Stimulated activated naive CD8-positive, alpha-beta T cell treated with anti-CD3 and anti-CD28 coated beads, Interleukin-15, amount 100 ng/mL, for 72 hours (primary cell): ENCODE measurements around the gene TGFBR3.
"Not testable (repeated sequence)": the region's sequence is repeated elsewhere in the genome, so short reads cannot be mapped to it uniquely, and the experiment has no call there.

Source experiments
- ATAC-seq: fragments of 150-1000 bp; cut with Tn5 transposase; 2 replicates; pipeline ENCODE4 v1.10.0; 2021; ENCODE audit warnings: mild to moderate bottlenecking, moderate library complexity
- DNase-seq, 2 donors: peaks; one replicate each; pipeline ENCODE4 v3.0.0; 2021 to 2022
- H3K27ac Mint-ChIP-seq, 2 donors: one replicate each; pipeline ENCODE4 v1.8.0; 2022; ENCODE audit warnings: mild to moderate bottlenecking in 2 of 2, mixed read lengths in 2 of 2, moderate library complexity in 2 of 2
- H3K27me3 Mint-ChIP-seq: one replicate; pipeline ENCODE4 v1.8.0; 2022; ENCODE audit warnings: mixed read lengths
- H3K4me1 Mint-ChIP-seq: one replicate; pipeline ENCODE4 v1.8.0; 2022; ENCODE audit warnings: mild to moderate bottlenecking, mixed read lengths
- H3K4me3 Mint-ChIP-seq, 2 donors: one replicate each; pipeline ENCODE4 v1.8.0; 2022; ENCODE audit warnings: mild to moderate bottlenecking in 2 of 2, mixed read lengths in 2 of 2, moderate library complexity in 1 of 2
- H3K9me3 Mint-ChIP-seq, 2 donors: one replicate each; pipeline ENCODE4 v1.8.0; 2022; ENCODE audit warnings: mixed read lengths in 2 of 2

TGFBR3 gene

DNA sequence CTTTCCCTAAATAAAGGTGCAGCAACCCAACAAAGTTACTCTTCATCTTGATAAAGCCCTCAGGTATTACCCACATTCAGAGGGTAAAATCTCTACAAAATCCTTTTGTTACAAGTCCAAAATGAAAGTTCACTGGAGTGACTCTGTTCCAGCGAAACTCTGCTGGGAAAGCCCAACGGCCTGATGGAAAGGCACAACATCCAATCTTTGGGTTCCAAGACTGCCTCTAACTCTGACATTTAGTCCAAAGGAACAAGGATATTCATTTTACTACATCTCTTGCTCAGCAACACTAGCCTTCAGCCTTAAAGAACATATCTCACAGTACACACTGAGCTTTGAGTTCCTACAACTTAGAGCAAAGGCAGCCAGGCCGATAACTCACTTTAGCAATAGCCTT, 42.1 kb downstream of the TGFBR3 start:
- Mint-ChIP-seq H3K27me3 (peaks cover 6% of the 10 kb centered on the region), H3K27ac (no peak overlapping the region), H3K4me1 (peaks cover 11% of the 10 kb centered on the region), H3K4me3 (no peak overlapping the region), H3K9me3 (no peaks in the 10 kb centered on the region)
- DNase-seq (no peak), ATAC-seq (no peak)

DNA sequence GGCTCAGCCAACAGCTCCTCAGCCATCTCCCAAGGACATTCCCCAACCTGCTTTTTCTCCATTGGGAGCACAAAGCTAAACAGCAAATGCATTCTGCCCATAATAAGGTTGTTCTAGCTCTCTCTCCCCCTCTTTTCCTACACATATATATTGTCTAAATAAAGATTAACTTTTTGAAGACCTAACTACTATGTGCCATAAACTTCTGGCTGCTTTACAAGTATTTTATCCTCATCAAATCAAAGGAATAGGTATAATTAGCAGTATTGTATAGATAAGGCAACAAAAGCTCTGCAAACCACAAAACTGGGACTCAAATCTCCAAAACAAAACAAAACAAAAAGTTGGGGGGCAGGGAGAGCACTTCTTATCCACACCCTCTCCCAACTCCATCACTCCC, 43.4 kb downstream of the TGFBR3 start:
- no peak for DNase-seq
- Mint-ChIP-seq H3K4me3 (no peak overlapping the region), H3K9me3 (no peaks in the 10 kb centered on the region), H3K27ac (no peak overlapping the region), H3K27me3 (peaks cover 8% of the 10 kb centered on the region), H3K4me1 (peaks cover 11% of the 10 kb centered on the region)
- ATAC-seq, result no peak

DNA sequence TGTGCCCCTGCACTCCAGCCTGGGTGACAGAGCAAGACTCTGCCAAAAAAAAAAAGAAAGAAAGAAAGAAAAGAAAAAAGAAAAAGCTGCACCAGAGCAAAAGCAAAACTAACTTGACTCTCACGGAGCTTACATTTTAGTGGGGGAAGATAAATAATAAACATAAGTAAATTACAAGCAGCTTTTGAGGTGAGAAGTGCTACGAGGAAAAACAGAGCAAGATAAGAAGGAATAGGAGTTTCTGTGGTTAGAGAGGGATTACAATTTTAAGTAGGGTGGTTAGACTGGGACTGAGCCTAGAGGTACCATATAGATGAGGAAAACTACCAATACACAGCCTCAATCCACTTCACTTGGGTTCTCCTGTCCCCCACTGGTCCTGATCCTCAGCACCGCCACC, 43.9 kb downstream of the TGFBR3 start:
- H3K4me1 Mint-ChIP-seq, result peaks cover 11% of the 10 kb centered on the region
- H3K27ac Mint-ChIP-seq, result no peak overlapping the region
- DNase-seq (no peak), ATAC-seq (no peak)
- peaks cover 8% of the 10 kb centered on the region for H3K27me3 Mint-ChIP-seq
- H3K4me3 Mint-ChIP-seq, result no peak overlapping the region
- no peaks in the 10 kb centered on the region for H3K9me3 Mint-ChIP-seq

DNA sequence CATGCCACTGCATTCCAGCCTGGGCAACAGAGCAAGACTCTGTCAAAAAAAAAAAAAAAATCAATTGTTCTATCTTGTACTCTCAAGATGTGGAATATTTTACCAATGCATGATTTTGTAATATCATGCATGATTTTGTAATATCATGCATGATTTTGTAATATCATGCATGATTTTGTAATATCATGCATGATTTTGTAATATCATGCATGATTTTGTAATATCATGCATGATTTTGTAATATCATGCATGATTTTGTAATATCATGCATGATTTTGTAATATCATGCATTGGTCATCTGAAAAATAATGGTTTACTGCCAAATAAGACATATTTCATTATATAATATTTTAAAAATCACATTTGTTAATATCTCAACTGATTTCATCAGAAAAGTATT, 45.7 kb downstream of the TGFBR3 start:
- not testable (repeated sequence) for H3K4me3 Mint-ChIP-seq, H3K27ac Mint-ChIP-seq, H3K27me3 Mint-ChIP-seq, H3K9me3 Mint-ChIP-seq, ATAC-seq, DNase-seq
- peaks cover 11% of the 10 kb centered on the region for H3K4me1 Mint-ChIP-seq

DNA sequence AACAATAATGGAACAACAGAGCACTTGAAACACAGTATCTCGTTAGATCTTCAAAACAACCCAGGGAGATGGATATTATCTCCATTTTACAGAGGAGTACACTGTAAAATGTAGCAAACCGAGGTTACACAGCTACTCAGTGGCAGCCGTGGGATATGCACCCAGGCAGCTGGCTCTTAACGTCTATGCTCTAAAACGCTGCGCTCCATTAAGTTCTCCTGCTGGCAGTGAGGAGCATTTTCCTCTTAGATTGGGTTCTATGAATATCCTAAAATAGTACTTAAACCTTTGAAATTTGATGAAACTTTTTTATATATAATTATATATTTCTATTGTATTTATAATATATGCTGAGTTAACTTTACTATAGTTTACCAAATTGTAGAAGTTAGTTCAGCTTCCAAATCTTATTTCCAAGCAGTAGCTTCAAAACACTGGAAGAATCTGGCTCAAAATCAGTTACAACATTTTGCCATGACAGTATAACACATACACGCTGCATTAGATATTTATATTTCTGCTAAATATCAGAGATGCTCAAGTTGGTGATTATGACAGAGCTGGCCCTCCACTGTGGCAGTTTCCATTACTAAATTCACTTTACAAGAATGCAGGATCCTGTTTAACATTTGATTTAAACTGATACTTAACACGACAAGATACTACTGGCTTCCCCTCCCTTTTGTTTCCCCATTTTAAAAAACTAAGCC, 49.5 kb downstream of the TGFBR3 start:
- Mint-ChIP-seq H3K27me3 (peaks cover 8% of the 10 kb centered on the region), H3K27ac (no peak overlapping the region), H3K4me1 (peaks cover under 1% of the 10 kb centered on the region), H3K9me3 (no peaks in the 10 kb centered on the region), H3K4me3 (no peak overlapping the region)
- ATAC-seq (no peak), DNase-seq (no peak)

DNA sequence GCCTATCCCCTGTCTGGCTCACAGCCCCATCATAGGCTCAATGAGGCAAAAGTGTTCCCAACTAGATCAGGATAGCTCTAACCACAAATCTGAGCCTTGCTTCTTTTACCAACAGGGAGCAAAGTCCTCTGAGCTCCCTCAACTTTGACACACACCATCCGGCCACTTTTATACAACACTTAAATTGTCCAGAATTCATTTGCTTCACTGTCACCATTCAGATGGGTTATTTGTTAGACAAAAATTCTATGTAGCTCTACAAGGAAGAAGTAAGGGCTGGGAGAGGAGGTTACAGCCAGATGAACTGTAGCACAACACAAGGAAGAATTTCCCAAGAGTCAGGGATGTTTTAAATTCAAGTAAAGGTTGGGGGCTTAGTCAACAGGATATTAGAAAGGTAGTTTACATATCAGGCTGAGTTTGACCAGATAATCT, 50.8 kb downstream of the TGFBR3 start:
- ATAC-seq (no peak), DNase-seq (no peak)
- Mint-ChIP-seq H3K9me3 (no peaks in the 10 kb centered on the region), H3K27ac (no peak overlapping the region), H3K27me3 (peaks cover 8% of the 10 kb centered on the region), H3K4me3 (no peak overlapping the region), H3K4me1 (peaks cover 14% of the 10 kb centered on the region)

DNA sequence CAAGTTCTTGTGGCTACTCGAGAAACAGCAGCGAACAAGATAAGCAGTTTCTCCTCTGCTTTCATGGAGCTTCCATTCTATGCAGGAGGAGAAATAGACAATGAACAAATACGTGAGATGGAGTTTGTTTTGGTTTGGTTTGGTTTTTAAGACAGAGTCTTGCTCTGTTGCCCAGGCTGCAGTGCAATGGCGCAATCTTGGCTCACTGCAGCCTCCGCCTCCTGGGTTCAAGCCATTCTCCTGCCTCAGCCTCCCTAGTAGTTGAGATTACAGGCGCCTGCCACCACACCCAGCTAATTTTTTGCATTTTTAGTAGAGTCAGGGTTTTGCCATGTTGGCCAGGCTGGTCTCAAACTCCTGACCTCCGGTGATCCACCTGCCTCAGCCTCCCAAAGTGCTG, 51.4 kb downstream of the TGFBR3 start:
- DNase-seq, H3K27me3 Mint-ChIP-seq, H3K4me3 Mint-ChIP-seq, ATAC-seq, H3K27ac Mint-ChIP-seq, H3K9me3 Mint-ChIP-seq: not testable (repeated sequence)
- H3K4me1 Mint-ChIP-seq, result peaks cover 19% of the 10 kb centered on the region

DNA sequence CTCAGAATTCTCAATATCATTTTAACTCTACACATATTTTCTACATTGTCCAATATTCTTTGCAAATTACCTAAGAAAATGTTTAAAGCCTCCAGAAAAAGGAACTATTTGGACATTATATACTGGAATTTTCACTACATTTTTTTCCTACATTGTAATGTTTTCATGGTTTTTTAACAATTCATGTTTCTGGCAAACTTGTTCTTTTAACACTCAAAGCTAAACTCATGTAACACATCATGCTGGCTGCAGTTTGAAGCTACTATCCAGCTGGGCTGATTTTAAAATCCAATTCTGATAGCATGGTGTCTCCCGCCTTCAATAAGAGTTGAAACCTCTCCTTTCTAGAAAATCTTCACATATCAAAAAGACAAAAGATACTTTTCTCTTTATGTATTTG, 52.0 kb downstream of the TGFBR3 start:
- DNase-seq (no peak), ATAC-seq (no peak)
- peaks cover 3% of the 10 kb centered on the region for H3K27me3 Mint-ChIP-seq
- peaks cover 19% of the 10 kb centered on the region for H3K4me1 Mint-ChIP-seq
- H3K27ac Mint-ChIP-seq, result no peak overlapping the region
- no peaks in the 10 kb centered on the region for H3K9me3 Mint-ChIP-seq
- H3K4me3 Mint-ChIP-seq, result no peak overlapping the region

DNA sequence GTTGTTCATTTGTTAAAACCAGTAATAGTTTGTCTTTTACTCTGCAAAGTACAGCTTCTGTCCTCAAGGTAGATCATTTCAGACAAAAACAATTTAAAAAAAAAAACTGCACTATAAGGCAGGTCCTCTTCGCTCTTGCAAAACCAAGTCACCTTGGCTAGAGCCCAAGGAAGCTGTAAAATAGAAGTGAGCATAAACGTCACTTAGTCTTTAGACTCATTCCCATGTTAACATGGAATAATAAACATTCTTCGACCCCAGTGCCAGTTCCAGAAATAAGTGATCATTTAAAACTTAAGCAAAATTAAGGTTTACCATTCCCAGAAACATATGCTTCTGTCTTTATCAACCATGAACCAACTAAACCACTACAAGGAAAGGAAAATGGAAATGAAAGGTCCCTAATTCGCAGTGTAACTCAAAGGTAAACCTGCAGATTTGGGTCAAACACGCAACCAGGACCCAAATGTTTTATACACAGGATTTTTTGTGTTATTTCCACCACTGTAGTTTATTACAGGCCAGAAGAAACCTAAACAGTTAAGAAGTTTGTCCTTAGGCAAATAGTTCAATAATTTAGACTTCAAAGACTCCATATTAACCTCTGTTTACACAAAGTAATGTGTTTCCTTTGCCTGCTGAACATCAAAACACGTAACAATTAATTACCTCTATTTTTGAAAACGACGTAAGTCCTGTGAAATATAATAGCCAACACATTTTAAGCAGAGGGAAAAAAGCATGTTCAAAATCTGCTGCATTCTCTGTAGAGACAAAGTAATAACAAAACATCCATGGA, 54.6 kb downstream of the TGFBR3 start:
- Mint-ChIP-seq H3K27ac (no peak overlapping the region), H3K9me3 (no peaks in the 10 kb centered on the region), H3K4me1 (peaks cover 25% of the 10 kb centered on the region), H3K4me3 (no peak overlapping the region), H3K27me3 (no peaks in the 10 kb centered on the region)
- ATAC-seq, result no peak
- DNase-seq, result no peak

DNA sequence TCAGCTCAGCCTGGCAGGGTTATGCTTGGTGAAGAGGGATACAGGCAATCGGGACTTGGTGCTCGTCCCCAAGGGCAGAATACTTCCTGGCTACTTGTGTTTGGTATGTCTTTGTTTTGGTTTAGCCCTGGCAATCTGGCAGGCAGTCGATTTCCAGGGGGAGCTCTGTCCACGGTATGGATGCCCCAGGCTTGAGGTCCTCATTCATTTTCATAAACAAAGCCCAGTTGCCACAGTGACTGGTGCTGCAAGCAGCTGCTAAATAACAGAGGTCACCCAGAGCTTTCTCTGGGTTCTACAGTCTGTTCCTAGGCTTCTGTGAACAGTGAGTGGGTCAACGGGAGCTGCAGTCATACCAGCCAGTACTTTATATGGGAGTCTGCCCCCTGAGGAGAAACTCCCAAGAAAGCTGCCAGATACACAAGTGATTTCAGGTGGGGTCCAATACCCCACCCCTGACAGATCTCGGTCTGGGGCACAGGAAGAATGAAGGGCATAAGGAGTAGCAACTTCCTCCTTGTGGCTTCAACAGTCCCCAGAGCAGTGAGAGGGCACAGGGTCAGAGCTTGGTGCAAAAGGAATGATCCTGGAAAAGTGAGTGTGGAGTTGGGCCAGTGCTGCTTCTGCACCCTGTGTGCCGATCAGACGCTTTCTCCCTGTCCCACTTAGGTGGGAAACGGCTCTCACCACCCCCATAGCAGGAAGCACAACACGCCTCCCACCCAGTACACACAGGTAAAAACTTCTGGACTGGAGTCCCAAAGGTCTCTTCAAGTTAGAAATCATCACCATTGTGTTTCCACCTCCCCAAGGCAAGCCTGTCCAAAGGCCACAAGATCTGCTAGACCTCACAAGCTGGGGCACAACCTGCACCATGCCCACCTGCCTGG, 55.5 kb downstream of the TGFBR3 start:
- Mint-ChIP-seq H3K4me3 (no peak overlapping the region), H3K9me3 (no peaks in the 10 kb centered on the region), H3K27ac (peak overlapping the region in 1 of 2 donors; percentile 65), H3K27me3 (no peaks in the 10 kb centered on the region), H3K4me1 (peaks cover 25% of the 10 kb centered on the region)
- DNase-seq (no peak), ATAC-seq (no peak)

DNA sequence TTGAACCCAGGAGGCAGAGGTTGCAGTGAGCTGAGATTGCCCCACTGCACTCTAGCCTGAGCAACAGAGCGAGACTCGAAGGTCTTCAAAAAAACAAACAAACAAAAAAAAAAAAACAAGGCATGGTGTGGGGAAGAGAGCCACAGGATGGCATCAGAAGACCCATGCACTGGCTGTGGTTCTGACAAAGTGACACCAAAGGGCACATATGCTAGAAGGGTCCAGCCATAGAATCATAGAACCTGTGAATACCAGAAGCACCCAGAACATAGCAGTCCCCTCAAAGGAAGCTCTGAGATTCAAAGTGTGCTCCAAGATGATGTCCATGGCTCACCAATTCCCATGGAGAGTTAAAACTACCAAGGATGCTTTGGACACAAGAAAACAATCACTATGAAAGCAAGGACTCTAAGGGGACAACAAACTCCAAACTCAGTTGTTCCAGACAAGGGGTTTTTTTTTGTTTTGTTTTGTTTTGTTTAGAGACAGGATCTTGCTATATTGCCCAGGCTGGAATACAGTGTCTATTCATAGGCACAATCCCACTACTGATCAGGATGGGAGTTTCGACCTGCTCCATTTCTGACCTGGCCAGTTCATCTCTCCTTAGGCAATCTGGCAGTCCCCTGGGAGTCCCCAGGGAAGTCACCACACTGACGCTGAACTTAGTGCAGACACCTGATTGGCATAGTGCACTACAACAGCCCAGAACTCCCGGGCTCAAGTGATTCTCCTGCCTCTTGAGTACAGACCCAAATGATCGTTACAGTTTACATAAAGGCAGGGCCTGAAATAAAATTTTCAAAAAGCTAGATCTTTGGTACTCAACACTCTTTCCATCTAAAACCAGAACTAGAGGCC, 56.4 kb downstream of the TGFBR3 start:
- peaks cover 25% of the 10 kb centered on the region for H3K4me1 Mint-ChIP-seq
- no peak for DNase-seq
- no peak overlapping the region for H3K4me3 Mint-ChIP-seq
- no peaks in the 10 kb centered on the region for H3K9me3 Mint-ChIP-seq
- H3K27ac Mint-ChIP-seq, result no peak overlapping the region
- no peak for ATAC-seq
- no peaks in the 10 kb centered on the region for H3K27me3 Mint-ChIP-seq

DNA sequence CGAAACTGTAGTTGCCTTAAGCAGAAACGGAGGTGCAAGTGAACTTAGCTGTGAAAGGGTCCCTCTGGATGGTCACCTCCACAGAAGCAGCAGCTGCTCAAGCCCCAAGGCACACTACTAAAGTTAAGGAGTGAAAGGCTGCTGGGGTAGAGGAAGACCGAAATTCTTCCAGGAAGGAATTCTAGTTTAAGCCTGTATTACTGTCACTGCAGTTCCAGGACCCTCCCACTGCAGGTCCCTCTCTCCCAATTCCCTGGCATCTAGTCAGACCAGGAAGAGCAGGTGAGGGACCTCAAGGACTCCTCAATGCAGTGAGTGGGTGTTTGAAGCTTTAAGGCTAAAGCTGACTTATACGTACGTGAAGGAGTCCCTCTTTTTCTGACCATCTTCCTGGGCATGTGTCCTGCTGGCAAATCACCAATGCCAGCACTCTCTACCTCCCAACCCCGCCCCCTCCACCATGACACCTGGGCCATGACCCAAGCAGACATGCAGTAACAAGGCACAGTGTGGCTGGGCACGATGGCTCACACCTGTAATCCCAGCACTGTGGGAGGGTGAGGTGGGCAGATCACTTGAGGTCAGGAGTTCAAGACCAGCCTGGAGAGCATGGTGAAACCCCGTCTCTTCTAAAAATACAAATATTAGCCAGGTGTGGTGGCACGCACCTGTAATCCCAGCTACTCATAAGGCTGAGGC, 57.2 kb downstream of the TGFBR3 start:
- Mint-ChIP-seq H3K4me1 (peaks cover 25% of the 10 kb centered on the region), H3K4me3 (no peak overlapping the region), H3K27ac (no peak overlapping the region), H3K27me3 (no peaks in the 10 kb centered on the region), H3K9me3 (no peaks in the 10 kb centered on the region)
- no peak for DNase-seq
- no peak for ATAC-seq

DNA sequence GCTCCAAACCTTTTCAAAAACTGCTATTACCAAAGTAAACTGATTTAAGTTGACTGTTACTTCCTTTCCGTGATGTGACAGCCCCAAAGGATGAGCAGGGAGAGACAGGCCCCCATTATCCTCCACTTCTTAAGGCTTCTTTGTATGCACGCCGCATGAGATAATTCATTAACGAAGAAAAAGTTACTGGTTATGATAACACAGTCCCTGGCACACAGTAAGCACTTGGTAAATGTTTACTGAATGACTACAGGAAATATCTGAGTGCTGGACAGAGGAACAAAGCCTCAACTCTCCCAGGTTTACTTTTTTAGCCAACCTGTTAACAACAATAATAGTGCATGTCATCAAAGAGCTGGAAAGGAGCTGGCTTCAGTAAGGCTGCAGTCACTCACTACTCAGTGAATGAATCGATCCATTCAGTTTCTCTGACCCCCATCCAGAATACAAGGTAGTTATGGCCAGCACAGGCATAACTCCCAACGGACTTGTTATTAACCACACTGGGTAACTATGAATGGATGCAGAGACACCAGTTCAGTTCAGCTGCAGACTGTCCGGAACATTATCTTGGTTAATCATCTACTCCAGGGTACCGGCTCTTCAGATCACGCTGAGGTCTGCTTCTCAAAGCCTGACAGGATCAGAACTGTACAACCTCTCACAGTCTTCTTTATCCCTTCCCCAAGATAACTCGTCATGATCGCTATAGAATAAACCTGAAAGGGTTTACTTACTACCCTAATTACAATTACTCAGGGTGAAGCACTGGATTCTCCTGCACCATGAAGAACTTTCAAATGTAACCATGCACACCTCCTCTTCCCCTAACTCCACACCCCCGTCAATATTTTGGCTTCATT, 58.3 kb downstream of the TGFBR3 start:
- ATAC-seq (no peak), DNase-seq (no peak)
- no peak overlapping the region for H3K4me3 Mint-ChIP-seq
- H3K9me3 Mint-ChIP-seq, result no peaks in the 10 kb centered on the region
- H3K4me1 Mint-ChIP-seq, result peaks cover 25% of the 10 kb centered on the region
- H3K27me3 Mint-ChIP-seq, result no peaks in the 10 kb centered on the region
- H3K27ac Mint-ChIP-seq, result no peak overlapping the region

DNA sequence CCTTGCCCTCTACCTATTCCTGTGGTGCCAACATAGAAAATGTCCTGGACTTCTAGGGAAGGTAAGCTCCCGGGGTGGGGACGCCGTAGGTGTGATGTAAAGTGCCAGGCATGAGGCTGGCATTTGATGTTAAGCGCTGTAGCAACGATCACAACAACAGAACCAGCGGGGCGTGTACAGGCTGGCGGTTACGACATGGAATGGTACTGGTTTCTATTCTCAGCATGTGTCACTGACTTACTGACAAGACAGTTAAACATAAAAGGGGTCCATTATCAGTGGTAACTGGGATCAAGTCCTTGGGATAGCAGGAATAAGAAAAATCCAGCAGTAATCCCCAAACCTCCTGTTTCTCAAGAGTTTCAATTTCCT, 58.9 kb downstream of the TGFBR3 start:
- Mint-ChIP-seq H3K27me3 (no peaks in the 10 kb centered on the region), H3K4me3 (no peak overlapping the region), H3K4me1 (peaks cover 25% of the 10 kb centered on the region), H3K27ac (no peak overlapping the region), H3K9me3 (no peaks in the 10 kb centered on the region)
- no peak for ATAC-seq
- DNase-seq, result no peak
